Mesenchymal stem cell (in vitro differentiated cells and primary cell): ENCODE measurements around the gene PTPN21.
"Not testable (repeated sequence)": the region's sequence is repeated elsewhere in the genome, so short reads cannot be mapped to it uniquely, and the experiment has no call there.

Experiments used
- DNase-seq: peaks from one replicate; pipeline ENCODE4 v3.0.0-alpha.2; 2013
- H2AFZ ChIP-seq: one replicate; pipeline ENCODE4 v1.6.1; 2013; ENCODE audit warnings: low read depth, mild to moderate bottlenecking, control low read depth, inconsistent platforms, low read length, moderate library complexity
- H2AK5ac ChIP-seq: 2 replicates; pipeline ENCODE4 v1.6.1; 2013; ENCODE audit warnings: low read length, moderate library complexity, mild to moderate bottlenecking, inconsistent platforms; ENCODE audit not compliant: severe bottlenecking
- H2BK120ac ChIP-seq: one replicate; pipeline ENCODE4 v1.6.1; 2013; ENCODE audit warnings: low read depth, mild to moderate bottlenecking, inconsistent platforms, low read length, moderate library complexity
- H2BK12ac ChIP-seq, 2 experiments: one replicate each; pipeline ENCODE4 v1.6.1; 2013; ENCODE audit warnings: inconsistent platforms in 2 of 2, low read length in 2 of 2, mild to moderate bottlenecking in 2 of 2, moderate library complexity in 2 of 2, control low read depth in 1 of 2
- H2BK15ac ChIP-seq: one replicate; pipeline ENCODE4 v1.6.1; 2013; ENCODE audit warnings: mild to moderate bottlenecking, low read depth, inconsistent platforms; ENCODE audit not compliant: poor library complexity, severe bottlenecking
- H2BK5ac ChIP-seq: 2 replicates; pipeline ENCODE4 v1.6.1; 2013; ENCODE audit warnings: low read depth, mild to moderate bottlenecking, low read length, control low read depth, inconsistent platforms; ENCODE audit not compliant: poor library complexity, severe bottlenecking
- H3K14ac ChIP-seq, 2 experiments: one replicate each; pipeline ENCODE4 v1.6.1; 2013; ENCODE audit warnings: inconsistent platforms in 2 of 2, low read length in 2 of 2, control low read depth in 1 of 2, mild to moderate bottlenecking in 1 of 2, moderate library complexity in 1 of 2
- H3K18ac ChIP-seq, 2 experiments: one replicate each; pipeline ENCODE4 v1.6.1; 2013; ENCODE audit warnings: inconsistent platforms in 2 of 2, low read length in 2 of 2, control low read depth in 1 of 2, low read depth in 1 of 2, mild to moderate bottlenecking in 1 of 2
- H3K23ac ChIP-seq, 2 experiments: one replicate each; pipeline ENCODE4 v1.6.1; 2013; ENCODE audit warnings: inconsistent platforms in 2 of 2, low read length in 2 of 2, mild to moderate bottlenecking in 2 of 2, moderate library complexity in 2 of 2, control low read depth in 1 of 2
- H3K27ac ChIP-seq: 2 replicates; pipeline ENCODE4 v1.5.1; 2013; ENCODE audit warnings: mild to moderate bottlenecking, moderate library complexity, low read length, control low read depth, inconsistent platforms; ENCODE audit not compliant: poor library complexity, severe bottlenecking
- H3K27me3 ChIP-seq, 2 experiments: 2 replicates each; pipeline versions ENCODE4 v1.6.1 to v1.7.0; 2013; ENCODE audit warnings: low read length in 2 of 2, mild to moderate bottlenecking in 2 of 2, moderate library complexity in 2 of 2, control low read depth in 1 of 2, inconsistent platforms in 1 of 2; ENCODE audit not compliant: control insufficient read depth in 1 of 2, insufficient read depth in 1 of 2
- H3K36me3 ChIP-seq, 2 experiments: 2 replicates each; pipeline versions ENCODE4 v1.6.1 to v1.7.0; 2013; ENCODE audit warnings: low read length in 2 of 2, control low read depth in 1 of 2, inconsistent platforms in 1 of 2, low read depth in 1 of 2, mild to moderate bottlenecking in 1 of 2; ENCODE audit not compliant: insufficient read depth in 2 of 2, control insufficient read depth in 1 of 2
- H3K4ac ChIP-seq, 2 experiments: one replicate each; pipeline ENCODE4 v1.6.1; 2013; ENCODE audit warnings: inconsistent platforms in 2 of 2, low read length in 2 of 2, mild to moderate bottlenecking in 2 of 2, moderate library complexity in 2 of 2, control low read depth in 1 of 2, low read depth in 1 of 2
- H3K4me1 ChIP-seq: 2 replicates; pipeline ENCODE4 v1.6.1; 2013; ENCODE audit warnings: low read depth, low read length, control low read depth; ENCODE audit not compliant: control insufficient read depth, insufficient read depth
- H3K4me2 ChIP-seq: 2 replicates; pipeline ENCODE4 v1.6.1; 2013; ENCODE audit warnings: low read length, mild to moderate bottlenecking, inconsistent platforms; ENCODE audit not compliant: poor library complexity, severe bottlenecking
- H3K4me3 ChIP-seq, 2 experiments: 2 replicates each; pipeline versions ENCODE4 v1.5.1 to v1.7.0; 2013; ENCODE audit warnings: low read length in 2 of 2, mild to moderate bottlenecking in 2 of 2, control low read depth in 1 of 2, low read depth in 1 of 2; ENCODE audit not compliant: insufficient read depth in 1 of 2
- H3K79me1 ChIP-seq: replicated peaks from 2 replicates; pipeline ENCODE4 v1.6.1; 2013; ENCODE audit warnings: mild to moderate bottlenecking, control low read depth, low read length, inconsistent platforms; ENCODE audit not compliant: poor library complexity, severe bottlenecking
- H3K9ac ChIP-seq: 2 replicates; pipeline ENCODE4 v1.7.0; 2013; ENCODE audit warnings: mild to moderate bottlenecking, low read length, moderate library complexity
- H3K9me3 ChIP-seq: 2 replicates; pipeline ENCODE4 v1.7.0; 2013; ENCODE audit warnings: mild to moderate bottlenecking, low read length; ENCODE audit not compliant: control insufficient read depth
- H4K8ac ChIP-seq: one replicate; pipeline ENCODE4 v1.6.1; 2013; ENCODE audit warnings: inconsistent platforms, mild to moderate bottlenecking, low read length, moderate library complexity
- H4K91ac ChIP-seq: one replicate; pipeline ENCODE4 v1.6.1; 2013; ENCODE audit warnings: mild to moderate bottlenecking, low read length, inconsistent platforms
- whole genome bisulfite sequencing: methylation state at CpG from one replicate; pipeline ENCODE4 v1.1.7; 2013; ENCODE audit warnings: mixed read lengths; 5-methylcytosine and 5-hydroxymethylcytosine counted together

The PTPN21 gene

GRCh38 chr14:88533064-88533602, 21.7 kb downstream of the PTPN21 start:
- no peak overlapping the region for H2BK12ac ChIP-seq
- DNase-seq: peak; percentile 63
- H3K4me1 ChIP-seq: no peaks in the 10 kb centered on the region
- no peak overlapping the region for H3K27ac ChIP-seq
- 91% methylated on average over 4 of the region's 6 CpGs for WGBS
- H2BK5ac ChIP-seq: no peak overlapping the region
- H2BK120ac ChIP-seq: no peak overlapping the region
- H2AFZ ChIP-seq: no peak overlapping the region
- H3K4ac ChIP-seq: no peak overlapping the region
- H2AK5ac ChIP-seq: no peak overlapping the region
- H3K9ac ChIP-seq: no peak overlapping the region
- no peak overlapping the region for H3K4me3 ChIP-seq
- no peaks in the 10 kb centered on the region for H3K27me3 ChIP-seq
- H3K4me2 ChIP-seq: no peak overlapping the region
- H3K23ac ChIP-seq: no peak overlapping the region
- peaks cover 8% of the 10 kb centered on the region for H3K9me3 ChIP-seq
- no peak overlapping the region for H4K8ac ChIP-seq
- no peak overlapping the region for H2BK15ac ChIP-seq
- H3K18ac ChIP-seq: no peak overlapping the region
- H3K79me1 ChIP-seq: peaks cover 22% of the 10 kb centered on the region
- H4K91ac ChIP-seq: no peak overlapping the region
- no peak overlapping the region for H3K14ac ChIP-seq
- H3K36me3 ChIP-seq: peaks cover 17 to 38% of the 10 kb centered on the region in 2 experiments

- peaks cover 14 to 25% of the 10 kb centered on the region in 2 experiments for H3K36me3 ChIP-seq
- H3K79me1 ChIP-seq: peaks cover 20% of the 10 kb centered on the region
- H2BK5ac ChIP-seq, H3K14ac ChIP-seq, H4K91ac ChIP-seq, H2AFZ ChIP-seq, H4K8ac ChIP-seq, H2BK15ac ChIP-seq, H3K4me3 ChIP-seq, H2BK120ac ChIP-seq, H3K4ac ChIP-seq, H3K9ac ChIP-seq, H2AK5ac ChIP-seq, H3K18ac ChIP-seq, H3K27me3 ChIP-seq, H3K4me1 ChIP-seq, H3K23ac ChIP-seq, H3K4me2 ChIP-seq, H3K9me3 ChIP-seq, H2BK12ac ChIP-seq, H3K27ac ChIP-seq, DNase-seq: not testable (repeated sequence)
- WGBS: no CpG with 5 or more reads among the region's 1 CpG
These were observed 24.9 kb downstream of the PTPN21 start for GRCh38 chr14:88529889-88530288.

DNA sequence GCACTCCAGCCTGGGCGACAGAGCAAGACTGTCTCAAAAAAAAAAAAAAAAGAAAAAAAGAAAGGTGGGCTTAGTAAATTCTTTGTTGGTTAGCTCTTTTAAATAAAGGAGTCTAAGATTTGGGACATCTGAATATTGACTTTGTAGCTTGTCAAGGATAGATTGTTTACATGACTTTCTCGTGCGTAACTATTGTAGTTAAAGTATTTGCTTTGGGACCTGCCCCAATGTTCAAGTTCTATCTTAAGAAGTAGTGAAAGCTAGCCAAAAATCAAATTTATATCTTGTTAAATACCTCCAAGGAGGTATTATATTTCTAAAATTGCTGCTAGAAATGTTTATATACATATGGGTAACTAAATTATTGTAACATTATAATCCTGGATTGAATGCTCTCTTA, 32.4 kb downstream of the PTPN21 start:
- no peak overlapping the region for H4K91ac ChIP-seq
- no peak overlapping the region for H3K4ac ChIP-seq
- no peak overlapping the region for H3K4me2 ChIP-seq
- H3K79me1 ChIP-seq: peaks cover 10% of the 10 kb centered on the region
- no peak overlapping the region for H3K14ac ChIP-seq
- H3K4me3 ChIP-seq: no peak overlapping the region
- no peaks in the 10 kb centered on the region for H3K4me1 ChIP-seq
- no peak overlapping the region for H2BK12ac ChIP-seq
- H4K8ac ChIP-seq: no peak overlapping the region
- H3K27ac ChIP-seq: no peak overlapping the region
- H3K9me3 ChIP-seq: no peaks in the 10 kb centered on the region
- no peak for DNase-seq
- WGBS: 100% methylated on average over 1 of the region's 3 CpGs
- H2AFZ ChIP-seq: no peak overlapping the region
- no peaks in the 10 kb centered on the region for H3K27me3 ChIP-seq
- no peak overlapping the region for H2BK15ac ChIP-seq
- no peak overlapping the region for H3K18ac ChIP-seq
- no peak overlapping the region for H2BK120ac ChIP-seq
- H2BK5ac ChIP-seq: no peak overlapping the region
- no peak overlapping the region for H2AK5ac ChIP-seq
- H3K23ac ChIP-seq: no peak overlapping the region
- H3K9ac ChIP-seq: no peak overlapping the region
- H3K36me3 ChIP-seq: peaks cover 0 to 8% of the 10 kb centered on the region in 2 experiments

- 90% methylated on average over 3 of the region's 3 CpGs for WGBS
- Histone ChIP-seq H3K27me3 (no peaks in the 10 kb centered on the region), H3K4me2 (no peak overlapping the region), H3K18ac (no peak overlapping the region), H3K9ac (no peak overlapping the region), H3K14ac (no peak overlapping the region), H3K36me3 (peaks cover 0 to 11% of the 10 kb centered on the region in 2 experiments), H2BK120ac (no peak overlapping the region), H3K23ac (no peak overlapping the region), H2BK12ac (no peak overlapping the region), H2AFZ (no peak overlapping the region), H3K27ac (no peak overlapping the region), H3K9me3 (no peaks in the 10 kb centered on the region), H4K8ac (no peak overlapping the region), H3K4ac (no peak overlapping the region), H3K4me1 (no peaks in the 10 kb centered on the region), H3K4me3 (no peak overlapping the region), H2BK5ac (no peak overlapping the region), H3K79me1 (peaks cover 10% of the 10 kb centered on the region), H2AK5ac (no peak overlapping the region), H4K91ac (no peak overlapping the region), H2BK15ac (no peak overlapping the region)
- no peak for DNase-seq
These were observed 33.0 kb downstream of the PTPN21 start for GRCh38 chr14:88521818-88522217.
